Keratinocyte (primary cell): ENCODE measurements around the gene ANKRD40. TPM values are rescaled to one million over a fixed set of nuclear protein-coding genes. Genes with fewer than 3 reads are reported as not detected.

Source experiments
- DNase-seq: peaks from one replicate; pipeline ENCODE4 v3.0.0-alpha.2; 2011; ENCODE audit warnings: low read depth, missing footprints, low spot score
- FAIRE-seq: peaks from 2 replicates; lab custom pipeline; 2011; peaks lifted over from hg19 to GRCh38; lab: Jason Lieb, UNC
- H2AFZ ChIP-seq: 2 replicates; pipeline ENCODE4 v1.6.0; 2012; ENCODE audit warnings: low read length, control low read depth, inconsistent platforms; ENCODE audit not compliant: control insufficient read depth
- H3K27ac ChIP-seq: 2 replicates; pipeline ENCODE4 v1.5.1; 2011; ENCODE audit warnings: low read length; ENCODE audit not compliant: control insufficient read depth, insufficient read depth
- H3K27me3 ChIP-seq: 3 replicates; pipeline ENCODE4 v1.6.0; 2011; ENCODE audit warnings: low read length; ENCODE audit not compliant: control insufficient read depth, insufficient read depth; ENCODE audit errors: extremely low read depth
- H3K36me3 ChIP-seq, 2 experiments: 2 replicates in 1 of 2; 3 replicates in 1 of 2; pipeline ENCODE4 v1.5.1; 2011; ENCODE audit warnings: low read length in 2 of 2, mild to moderate bottlenecking in 1 of 2; ENCODE audit not compliant: control insufficient read depth in 2 of 2, insufficient read depth in 2 of 2; ENCODE audit errors: extremely low read depth in 1 of 2
- H3K4me1 ChIP-seq: 3 replicates; pipeline ENCODE4 v1.5.1; 2011; ENCODE audit warnings: low read length; ENCODE audit not compliant: control insufficient read depth, insufficient read depth; ENCODE audit errors: extremely low read depth
- H3K4me2 ChIP-seq: 3 replicates; pipeline ENCODE4 v1.6.0; 2011; ENCODE audit warnings: low read depth, low read length; ENCODE audit not compliant: control insufficient read depth, insufficient read depth; ENCODE audit errors: extremely low read depth
- H3K4me3 ChIP-seq, 3 experiments: fragments of 200-600 bp in 1 of 3; sonication (generic) in 1 of 3; 2 replicates in 2 of 3; 3 replicates in 1 of 3; pipeline ENCODE4 v1.5.1; 2011 to 2016; ENCODE audit warnings: low read length in 3 of 3, mild to moderate bottlenecking in 3 of 3, control low read depth in 2 of 3, inconsistent platforms in 1 of 3, low read depth in 1 of 3, mixed read lengths in 1 of 3, mixed run types in 1 of 3, moderate library complexity in 1 of 3; ENCODE audit not compliant: control insufficient read depth in 2 of 3, insufficient read depth in 2 of 3; ENCODE audit errors: extremely low read depth in 1 of 3
- H3K79me2 ChIP-seq: 2 replicates; pipeline ENCODE4 v1.6.0; 2012; ENCODE audit warnings: low read length; ENCODE audit not compliant: control insufficient read depth, insufficient read depth
- H3K9ac ChIP-seq: 3 replicates; pipeline ENCODE4 v1.6.0; 2011; ENCODE audit warnings: low read length; ENCODE audit not compliant: control insufficient read depth, insufficient read depth; ENCODE audit errors: extremely low read depth
- H3K9me1 ChIP-seq: 3 replicates; pipeline ENCODE4 v1.6.0; 2011; ENCODE audit warnings: low read length; ENCODE audit not compliant: control insufficient read depth, insufficient read depth; ENCODE audit errors: extremely low read depth
- H3K9me3 ChIP-seq: 2 replicates; pipeline ENCODE4 v1.5.1; 2012; ENCODE audit warnings: low read depth, low read length; ENCODE audit not compliant: control insufficient read depth
- H4K20me1 ChIP-seq: 3 replicates; pipeline ENCODE4 v1.6.0; 2011; ENCODE audit warnings: low read length; ENCODE audit not compliant: control insufficient read depth, insufficient read depth; ENCODE audit errors: extremely low read depth
- CTCF ChIP-seq, 3 experiments: IDR thresholded peaks in 1 of 3; conservative IDR thresholded peaks in 1 of 3; optimal IDR thresholded peaks in 1 of 3; 2 replicates in 2 of 3; 3 replicates in 1 of 3; pipeline versions ENCODE3 to v1.5.1; 2011; ENCODE audit warnings: low read length in 3 of 3, mild to moderate bottlenecking in 3 of 3, moderate library complexity in 2 of 3, control low read depth in 1 of 3, inconsistent platforms in 1 of 3; ENCODE audit not compliant: insufficient read depth in 2 of 3; ENCODE audit errors: extremely low read depth in 1 of 3
- EZH2 ChIP-seq: IDR thresholded peaks from one replicate; pipeline ENCODE4 v1.6.1; 2012; ENCODE audit warnings: inconsistent platforms, mild to moderate bottlenecking, low read length, moderate library complexity
- dilution Hi-C: fragments of 300-500 bp; cut with MboI; formaldehyde crosslinking; loops from one replicate; pipeline ENCODE4 v1.7.0; 2020; ENCODE audit warnings: low sequenced_read_pairs; ENCODE audit not compliant: extremely low pct_ligation_motif_present
- polyA plus RNA-seq, 5 experiments: library from polyadenylated mRNA; depleted of rRNA in 3 of 5; stranded (reverse) in 3 of 5; stranded (forward) in 1 of 5; unstranded in 1 of 5; fragments of >200 nt; gene quantifications; 1 replicate in 1 of 5; 2 replicates in 3 of 5; 3 replicates in 1 of 5; pipeline versions ENCODE4 v1.2.1 to v1.2.3, GENCODE V29; 2011 to 2012; ENCODE audit warnings: missing spikeins in 2 of 5, low read depth in 1 of 5, low replicate concordance in 1 of 5

The ANKRD40 gene
- polyA plus RNA-seq, 1 donor (not counting 4 experiments of a cell fraction or from before 2014, with no cell fraction given): 32.7 TPM

- no peak for TF ChIP-seq CTCF (optimal IDR thresholded peaks at IDR 0.05 in 1 of 3, IDR thresholded peaks at IDR 0.05 in 1 of 3, conservative IDR thresholded peaks at IDR 0.05 in 1 of 3; ENCODE audit: extremely low read depth in 1 of 3, insufficient read depth in 2 of 3, low read length in 3 of 3)
- no peak for TF ChIP-seq EZH2
- no peaks in the 10 kb centered on the region for H3K9me1 ChIP-seq
- H3K4me2 ChIP-seq: peak overlapping the region; percentile 35
- no peaks in the 10 kb centered on the region for H3K9me3 ChIP-seq
- no peak overlapping the region for H3K9ac ChIP-seq
- peaks cover 4 to 21% of the 10 kb centered on the region in 2 experiments for H3K36me3 ChIP-seq
- H3K4me3 ChIP-seq: no peak overlapping the region
- H3K27ac ChIP-seq: no peak overlapping the region
- H3K27me3 ChIP-seq: no peaks in the 10 kb centered on the region
- H4K20me1 ChIP-seq: no peaks in the 10 kb centered on the region
- DNase-seq (no peak), FAIRE-seq (peak; percentile 44)
- dilution Hi-C loops: no loop called here
- H3K79me2 ChIP-seq: no peaks in the 10 kb centered on the region
- H3K4me1 ChIP-seq: peaks cover 21% of the 10 kb centered on the region
- H2AFZ ChIP-seq: no peak overlapping the region
Observed at GRCh38 chr17:50686494-50687199, 21.1 kb downstream of the ANKRD40 start.

GRCh38 chr17:50685691-50686493 lies 21.8 kb downstream of the ANKRD40 start:
- Histone ChIP-seq H2AFZ (no peak overlapping the region), H3K4me1 (peaks cover 21% of the 10 kb centered on the region)

More at GRCh38 chr17:50685691-50686493, 21.8 kb downstream of the ANKRD40 start:
- no peak overlapping the region for H3K4me3 ChIP-seq
- no peaks in the 10 kb centered on the region for H4K20me1 ChIP-seq
- dilution Hi-C loops: no loop called here
- H3K36me3 ChIP-seq: peaks cover 4 to 17% of the 10 kb centered on the region in 2 experiments
- no peaks in the 10 kb centered on the region for H3K9me3 ChIP-seq
- H3K27ac ChIP-seq: no peak overlapping the region
- TF ChIP-seq EZH2 (no peak), CTCF (optimal IDR thresholded peaks at IDR 0.05 in 1 of 3, IDR thresholded peaks at IDR 0.05 in 1 of 3, conservative IDR thresholded peaks at IDR 0.05 in 1 of 3; ENCODE audit: extremely low read depth in 1 of 3, insufficient read depth in 2 of 3, low read length in 3 of 3) (no peak)
- FAIRE-seq: no peak
- H3K79me2 ChIP-seq: no peaks in the 10 kb centered on the region
- H3K4me2 ChIP-seq: no peak overlapping the region
- no peak for DNase-seq
- no peaks in the 10 kb centered on the region for H3K9me1 ChIP-seq
- H3K9ac ChIP-seq: no peak overlapping the region
- H3K27me3 ChIP-seq: no peaks in the 10 kb centered on the region
